A549 (cell line): ENCODE results near the gene DIAPH1.

Source experiments
- BHLHE40 ChIP-seq: IDR thresholded peaks from 2 replicates; pipeline ENCODE4 v1.6.1; 2012; ENCODE audit warnings: low read depth, low read length, inconsistent platforms
- CBX8 ChIP-seq: fragments of 200-600 bp; sonication (generic); IDR thresholded peaks from 2 replicates; pipeline ENCODE4 v1.6.1; 2016
- CEBPB ChIP-seq, 2 experiments: fragments of >200 bp in 1 of 2; sonication (Bioruptor Twin) in 1 of 2; formaldehyde crosslinking in 1 of 2; IDR thresholded peaks; 2 replicates each; pipeline ENCODE4 v1.6.1; 2012 to 2016
- EP300 ChIP-seq, 2 experiments: fragments of >200 bp; sonication (Bioruptor Twin); formaldehyde crosslinking; IDR thresholded peaks; 2 replicates in 1 of 2; 3 replicates in 1 of 2; pipeline ENCODE4 v1.6.1; 2016 to 2017
- MAFK ChIP-seq: fragments of 450-650 bp; IDR thresholded peaks from 2 replicates; pipeline ENCODE4 v1.6.1; 2014; ENCODE audit not compliant: partially characterized antibody
- MAZ ChIP-seq: fragments of 150-350 bp; IDR thresholded peaks from 2 replicates; pipeline ENCODE4 v1.6.1; 2014; ENCODE audit warnings: antibody characterized with exemption, low read depth, low read length, borderline replicate concordance
- MYC ChIP-seq: IDR thresholded peaks from 2 replicates; pipeline ENCODE4 v1.6.1; 2012; ENCODE audit warnings: mild to moderate bottlenecking, inconsistent platforms, low read length, improper control_type of control experiment, borderline replicate concordance
- PHF8 ChIP-seq: fragments of 200-600 bp; sonication (generic); IDR thresholded peaks from 2 replicates; pipeline ENCODE4 v1.6.1; 2016; ENCODE audit warnings: low read depth, mild to moderate bottlenecking, antibody characterized with exemption, moderate library complexity, borderline replicate concordance
- POLR2A ChIP-seq: IDR thresholded peaks from 2 replicates; pipeline ENCODE4 v1.6.1; 2012; ENCODE audit warnings: mild to moderate bottlenecking, low read length
- RFX5 ChIP-seq: fragments of 450-650 bp; IDR thresholded peaks from 2 replicates; pipeline ENCODE4 v1.7.1; 2014; ENCODE audit warnings: antibody characterized with exemption, mild to moderate bottlenecking, moderate library complexity
- TF ChIP-seq, protein P1 (sequence below): fragments of 200-600 bp; sonication (generic); IDR thresholded peaks from 2 replicates; pipeline ENCODE4 v1.6.1; 2016; ENCODE audit warnings: antibody characterized with exemption, mild to moderate bottlenecking, moderate library complexity
- TF ChIP-seq, protein P2 (sequence below): fragments of >200 bp; sonication (Bioruptor Twin); formaldehyde crosslinking; IDR thresholded peaks from 3 replicates; pipeline ENCODE4 v1.5.1; 2016
- TF ChIP-seq, protein P3 (sequence below): IDR thresholded peaks from 2 replicates; pipeline ENCODE4 v1.6.1; 2012
- TF ChIP-seq, protein P4 (sequence below): IDR thresholded peaks from 2 replicates; pipeline ENCODE4 v1.6.1; 2012; ENCODE audit warnings: low read depth, borderline replicate concordance

DNA sequence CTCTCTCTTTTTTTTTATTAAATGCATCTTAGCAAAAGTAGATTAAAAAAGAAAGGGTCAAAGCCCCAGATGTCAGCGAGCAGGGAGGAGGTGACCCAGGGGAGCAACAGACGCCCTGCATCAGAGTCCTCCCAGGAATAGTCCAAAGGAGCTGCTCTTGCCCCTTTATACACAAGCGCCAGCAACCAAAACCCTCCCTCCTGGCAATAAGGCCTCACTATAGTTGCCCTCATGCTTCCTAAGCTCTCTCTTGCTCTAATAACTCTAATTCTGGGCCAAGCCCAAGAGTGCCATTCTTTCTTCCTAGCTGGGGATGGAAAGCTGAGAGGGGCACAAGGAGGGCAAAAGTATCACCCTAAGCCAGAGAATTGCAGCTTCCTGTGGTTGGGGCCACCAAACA is 103.7 kb downstream of the DIAPH1 start:
- TF ChIP-seq MAFK (no peak), RFX5 (no peak), POLR2A (no peak), MAZ (no peak), EP300 (IDR thresholded peaks at IDR 0.05) (no peak), MYC (no peak), PHF8 (no peak), BHLHE40 (no peak), CEBPB (IDR thresholded peaks at IDR 0.05) (no peak), CBX8 (no peak)
- TF ChIP-seq, protein P1, sequence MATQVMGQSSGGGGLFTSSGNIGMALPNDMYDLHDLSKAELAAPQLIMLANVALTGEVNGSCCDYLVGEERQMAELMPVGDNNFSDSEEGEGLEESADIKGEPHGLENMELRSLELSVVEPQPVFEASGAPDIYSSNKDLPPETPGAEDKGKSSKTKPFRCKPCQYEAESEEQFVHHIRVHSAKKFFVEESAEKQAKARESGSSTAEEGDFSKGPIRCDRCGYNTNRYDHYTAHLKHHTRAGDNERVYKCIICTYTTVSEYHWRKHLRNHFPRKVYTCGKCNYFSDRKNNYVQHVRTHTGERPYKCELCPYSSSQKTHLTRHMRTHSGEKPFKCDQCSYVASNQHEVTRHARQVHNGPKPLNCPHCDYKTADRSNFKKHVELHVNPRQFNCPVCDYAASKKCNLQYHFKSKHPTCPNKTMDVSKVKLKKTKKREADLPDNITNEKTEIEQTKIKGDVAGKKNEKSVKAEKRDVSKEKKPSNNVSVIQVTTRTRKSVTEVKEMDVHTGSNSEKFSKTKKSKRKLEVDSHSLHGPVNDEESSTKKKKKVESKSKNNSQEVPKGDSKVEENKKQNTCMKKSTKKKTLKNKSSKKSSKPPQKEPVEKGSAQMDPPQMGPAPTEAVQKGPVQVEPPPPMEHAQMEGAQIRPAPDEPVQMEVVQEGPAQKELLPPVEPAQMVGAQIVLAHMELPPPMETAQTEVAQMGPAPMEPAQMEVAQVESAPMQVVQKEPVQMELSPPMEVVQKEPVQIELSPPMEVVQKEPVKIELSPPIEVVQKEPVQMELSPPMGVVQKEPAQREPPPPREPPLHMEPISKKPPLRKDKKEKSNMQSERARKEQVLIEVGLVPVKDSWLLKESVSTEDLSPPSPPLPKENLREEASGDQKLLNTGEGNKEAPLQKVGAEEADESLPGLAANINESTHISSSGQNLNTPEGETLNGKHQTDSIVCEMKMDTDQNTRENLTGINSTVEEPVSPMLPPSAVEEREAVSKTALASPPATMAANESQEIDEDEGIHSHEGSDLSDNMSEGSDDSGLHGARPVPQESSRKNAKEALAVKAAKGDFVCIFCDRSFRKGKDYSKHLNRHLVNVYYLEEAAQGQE = no peak
- TF ChIP-seq, protein P2, sequence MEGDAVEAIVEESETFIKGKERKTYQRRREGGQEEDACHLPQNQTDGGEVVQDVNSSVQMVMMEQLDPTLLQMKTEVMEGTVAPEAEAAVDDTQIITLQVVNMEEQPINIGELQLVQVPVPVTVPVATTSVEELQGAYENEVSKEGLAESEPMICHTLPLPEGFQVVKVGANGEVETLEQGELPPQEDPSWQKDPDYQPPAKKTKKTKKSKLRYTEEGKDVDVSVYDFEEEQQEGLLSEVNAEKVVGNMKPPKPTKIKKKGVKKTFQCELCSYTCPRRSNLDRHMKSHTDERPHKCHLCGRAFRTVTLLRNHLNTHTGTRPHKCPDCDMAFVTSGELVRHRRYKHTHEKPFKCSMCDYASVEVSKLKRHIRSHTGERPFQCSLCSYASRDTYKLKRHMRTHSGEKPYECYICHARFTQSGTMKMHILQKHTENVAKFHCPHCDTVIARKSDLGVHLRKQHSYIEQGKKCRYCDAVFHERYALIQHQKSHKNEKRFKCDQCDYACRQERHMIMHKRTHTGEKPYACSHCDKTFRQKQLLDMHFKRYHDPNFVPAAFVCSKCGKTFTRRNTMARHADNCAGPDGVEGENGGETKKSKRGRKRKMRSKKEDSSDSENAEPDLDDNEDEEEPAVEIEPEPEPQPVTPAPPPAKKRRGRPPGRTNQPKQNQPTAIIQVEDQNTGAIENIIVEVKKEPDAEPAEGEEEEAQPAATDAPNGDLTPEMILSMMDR = no peak
- TF ChIP-seq, protein P3, sequence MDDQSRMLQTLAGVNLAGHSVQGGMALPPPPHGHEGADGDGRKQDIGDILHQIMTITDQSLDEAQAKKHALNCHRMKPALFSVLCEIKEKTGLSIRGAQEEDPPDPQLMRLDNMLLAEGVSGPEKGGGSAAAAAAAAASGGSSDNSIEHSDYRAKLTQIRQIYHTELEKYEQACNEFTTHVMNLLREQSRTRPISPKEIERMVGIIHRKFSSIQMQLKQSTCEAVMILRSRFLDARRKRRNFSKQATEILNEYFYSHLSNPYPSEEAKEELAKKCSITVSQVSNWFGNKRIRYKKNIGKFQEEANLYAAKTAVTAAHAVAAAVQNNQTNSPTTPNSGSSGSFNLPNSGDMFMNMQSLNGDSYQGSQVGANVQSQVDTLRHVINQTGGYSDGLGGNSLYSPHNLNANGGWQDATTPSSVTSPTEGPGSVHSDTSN = no peak
- TF ChIP-seq, protein P4, sequence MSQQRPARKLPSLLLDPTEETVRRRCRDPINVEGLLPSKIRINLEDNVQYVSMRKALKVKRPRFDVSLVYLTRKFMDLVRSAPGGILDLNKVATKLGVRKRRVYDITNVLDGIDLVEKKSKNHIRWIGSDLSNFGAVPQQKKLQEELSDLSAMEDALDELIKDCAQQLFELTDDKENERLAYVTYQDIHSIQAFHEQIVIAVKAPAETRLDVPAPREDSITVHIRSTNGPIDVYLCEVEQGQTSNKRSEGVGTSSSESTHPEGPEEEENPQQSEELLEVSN = no peak
